ENCODE measurements around the gene USP53.
"Not testable (repeated sequence)": the region's sequence is repeated elsewhere in the genome, so short reads cannot be mapped to it uniquely, and the experiment has no call there.

Gene USP53

DNA sequence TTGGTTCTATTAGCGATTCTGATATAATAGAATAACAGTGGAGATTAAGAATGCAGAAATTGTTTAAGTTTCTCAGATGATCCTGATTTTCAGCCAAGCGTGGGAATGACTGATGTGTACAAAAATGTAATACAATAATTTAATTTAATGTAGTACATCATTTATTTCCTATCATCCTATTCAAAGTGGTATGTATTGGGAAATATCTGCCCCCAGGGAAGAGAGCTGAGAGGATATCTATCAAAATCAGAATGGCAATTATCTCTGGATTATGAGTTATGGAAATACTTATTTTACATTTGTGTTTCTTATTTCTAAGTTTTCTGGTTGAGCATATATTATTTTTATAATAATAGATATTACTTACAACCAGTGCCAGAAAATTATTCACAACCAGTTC is 105.5 kb downstream of the USP53 start:
- no peak for TF ChIP-seq CTCF (IDR thresholded peaks at IDR 0.05; ENCODE audit: insufficient read depth, low read length, missing control alignments)
- no peak for DNase-seq (ENCODE audit: low read depth, low spot score)
- CTCF ChIA-PET = interaction anchor here (1.0 to 9.8 kb wide), 4 partner anchors 176 to 737 kb away, joined by 3 to 135 read pairs (median 52); no protein-coding TSS in a partner anchor
- no peak overlapping the region for H3K4me3 ChIP-seq (ENCODE audit: low read depth, low read length)
- POLR2A ChIA-PET = no interaction called here

GRCh38 chr4:119321921-119322687 is 109.6 kb downstream of the USP53 start, which contains the start of gene FABP2:
FABP2 (minus strand) TSS chr4:119322138; CDS start chr4:119322102, 36 bp downstream.
- CTCF ChIA-PET = interaction anchor here (1.1 to 2.7 kb wide), 2 partner anchors 9 to 168 kb away, joined by 3 to 22 read pairs; no protein-coding TSS in a partner anchor
- no peak for DNase-seq (ENCODE audit: low read depth, low spot score)
- no peak for TF ChIP-seq CTCF (IDR thresholded peaks at IDR 0.05; ENCODE audit: insufficient read depth, low read length, missing control alignments)
- H3K4me3 ChIP-seq (ENCODE audit: low read depth, low read length) = no peak within 1 kb of the TSS
- POLR2A ChIA-PET = no interaction called here

GRCh38 chr4:119328695-119329094 is 116.2 kb downstream of the USP53 start:
- no peak for DNase-seq (ENCODE audit: low read depth, low spot score)
- POLR2A ChIA-PET = no interaction called here
- TF ChIP-seq CTCF (IDR thresholded peaks at IDR 0.05; ENCODE audit: insufficient read depth, low read length, missing control alignments) = no peak
- no peak overlapping the region for H3K4me3 ChIP-seq (ENCODE audit: low read depth, low read length)
- CTCF ChIA-PET = interaction anchor here (2.0 kb wide), 1 partner anchor 15 kb away, joined by 7 read pairs; no protein-coding TSS in a partner anchor

DNA sequence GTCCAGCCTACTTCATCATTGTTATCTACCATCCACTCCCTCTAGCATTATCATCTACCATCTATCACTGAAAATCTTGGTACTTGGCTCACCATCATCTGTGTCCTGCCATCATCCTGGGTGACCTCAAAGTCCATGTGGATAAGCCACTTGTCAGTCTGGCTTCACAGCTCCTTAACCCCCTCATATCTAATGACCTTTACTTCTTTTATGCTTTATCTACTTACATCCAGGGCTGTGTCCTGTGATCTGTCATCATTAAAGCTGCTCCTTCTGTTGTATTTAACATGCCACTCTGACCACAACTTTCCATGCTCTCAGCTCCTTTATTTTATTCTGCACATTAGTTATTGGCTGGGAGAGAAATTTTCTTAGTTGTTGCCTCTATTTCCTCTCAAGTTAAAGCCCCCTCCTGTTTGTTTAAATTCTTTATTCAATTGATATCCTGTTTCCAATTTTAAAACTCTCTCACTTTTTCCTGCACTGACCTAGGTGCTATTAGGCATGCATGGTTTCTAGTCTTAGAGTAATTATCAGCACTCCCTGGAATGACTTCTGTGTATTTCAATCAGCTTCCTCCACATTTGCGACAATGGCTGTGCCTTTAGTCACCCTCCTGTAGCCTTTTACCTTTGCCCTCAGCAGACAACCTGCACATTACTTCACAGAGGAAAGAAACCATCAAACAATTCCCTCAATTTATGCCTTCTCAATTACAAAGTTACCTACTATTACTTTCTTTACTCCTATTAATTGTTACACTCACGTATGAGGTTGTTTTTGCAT is 117.5 kb downstream of the USP53 start:
- no peak for TF ChIP-seq CTCF (IDR thresholded peaks at IDR 0.05; ENCODE audit: insufficient read depth, low read length, missing control alignments)
- H3K4me3 ChIP-seq (ENCODE audit: low read depth, low read length) = no peak overlapping the region
- POLR2A ChIA-PET = no interaction called here
- CTCF ChIA-PET = interaction anchor here (0.8 to 2.0 kb wide), 2 partner anchors 15 to 16 kb away, joined by 3 to 7 read pairs; no protein-coding TSS in a partner anchor
- DNase-seq (ENCODE audit: low read depth, low spot score) = no peak

- H3K4me3 ChIP-seq (ENCODE audit: low read depth, low read length); DNase-seq (ENCODE audit: low read depth, low spot score); POLR2A ChIA-PET: not testable (repeated sequence)
- CTCF ChIA-PET = interaction anchor here (0.6 kb wide), 1 partner anchor 157 kb away, joined by 4 read pairs; no protein-coding TSS in a partner anchor
Observed at GRCh38 chr4:119336332-119336979, 123.9 kb downstream of the USP53 start.

DNA sequence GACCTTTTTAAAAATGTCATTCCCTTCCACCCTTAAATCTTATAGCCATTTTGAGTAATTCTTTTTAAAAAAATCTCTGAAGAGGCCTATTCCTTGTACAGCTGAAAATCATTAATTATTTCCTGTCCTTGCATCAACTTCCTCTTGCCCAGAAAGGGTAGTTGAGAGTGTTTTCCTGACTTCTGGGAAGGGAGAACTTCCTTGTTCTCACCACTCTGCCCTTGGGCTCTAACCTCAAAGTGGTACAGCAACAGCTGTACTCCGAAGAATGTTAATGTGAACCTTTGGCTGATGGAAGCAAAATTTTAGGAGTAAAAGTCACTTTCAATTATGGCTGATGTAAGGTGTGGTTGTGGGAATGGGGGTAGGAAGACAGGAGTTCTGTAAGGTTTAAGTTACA is 124.5 kb downstream of the USP53 start:
- no peak for TF ChIP-seq CTCF (IDR thresholded peaks at IDR 0.05; ENCODE audit: insufficient read depth, low read length, missing control alignments)
- CTCF ChIA-PET = no interaction called here
- POLR2A ChIA-PET = no interaction called here
- DNase-seq (ENCODE audit: low read depth, low spot score) = no peak
- H3K4me3 ChIP-seq (ENCODE audit: low read depth, low read length) = no peak overlapping the region

- CTCF ChIA-PET; POLR2A ChIA-PET; DNase-seq (ENCODE audit: low read depth, low spot score): not testable (repeated sequence)
Observed at GRCh38 chr4:119339895-119340294, 127.4 kb downstream of the USP53 start.

GRCh38 chr4:119343293-119343692 is 130.8 kb downstream of the USP53 start:
- H3K4me3 ChIP-seq (ENCODE audit: low read depth, low read length); DNase-seq (ENCODE audit: low read depth, low spot score); POLR2A ChIA-PET; CTCF ChIA-PET: not testable (repeated sequence)

More at GRCh38 chr4:119339895-119340294, 127.4 kb downstream of the USP53 start:
- not testable (repeated sequence) for H3K4me3 ChIP-seq (ENCODE audit: low read depth, low read length)

All from AG04449 (cell line).